SH-SY5Y (cell line): ENCODE measurements around the gene KNG1.

Experiments
- GATA2 ChIP-seq: IDR thresholded peaks from 2 replicates; pipeline ENCODE4 v1.6.1; 2011; ENCODE audit warnings: mild to moderate bottlenecking, low read depth, low read length
- GATA3 ChIP-seq: IDR thresholded peaks from 2 replicates; pipeline ENCODE4 v1.6.1; 2011; ENCODE audit warnings: low read depth, mild to moderate bottlenecking, low read length, moderate library complexity

- TF ChIP-seq GATA3 (no peak), GATA2 (no peak)
These were observed 55.7 kb downstream of the KNG1 start for GRCh38 chr3:186772701-186773417.
